ENCODE results near the gene FARSA. TPM values are rescaled to one million over a fixed set of nuclear protein-coding genes. Genes with fewer than 3 reads are reported as not detected.
A peak's percentile ranks its signal among the peaks of the same experiment; 100 is the strongest.

FARSA gene
- total and polyA plus RNA-seq, 2 of the 8 experiments (the other 6 are each of a cell fraction or from before 2014, with no cell fraction given), result 61.0 to 103 TPM

GRCh38 chr19:12884627-12884925 is 48.9 kb downstream of the FARSA start:
- Histone ChIP-seq H4K20me1 (replicated peaks in 1 of 2; ENCODE audit: control insufficient read depth in 1 of 2, insufficient read depth in 2 of 2, low read length in 2 of 2) (no peaks in the 10 kb centered on the region), H3K27ac (ENCODE audit: low read depth, low read length) (peak overlapping the region; percentile 68; the same call in 1 of the 2 replicates), H3K9me3 (ENCODE audit: insufficient read depth in 2 of 2, low read depth in 1 of 2, low read length in 1 of 2) (no peaks in the 10 kb centered on the region; a peak in 2 of 4 replicates), H3K4me3 (ENCODE audit: extremely low read depth in 1 of 4, insufficient read depth in 2 of 4, low read depth in 3 of 4, low read length in 4 of 4) (peak overlapping the region; percentile 3 to 77 (median 48); a peak in 5 of 8 replicates), H3K79me1 (ENCODE audit: low read depth, low read length) (no peaks in the 10 kb centered on the region), H2AK5ac (ENCODE audit: low read depth, low read length) (0 out of 2 replicates have a peak overlapping the region, but pooled peaks have one; percentile 6), H2AFZ (ENCODE audit: low read length) (peak overlapping the region; percentile 2; the same call in 1 of the 2 replicates), H3K23ac (ENCODE audit: insufficient read length) (no peak overlapping the region), H2BK20ac (ENCODE audit: low read length) (peak overlapping the region; percentile 66; the same call in 1 of the 2 replicates), H2BK12ac (ENCODE audit: low read depth, low read length) (peak overlapping the region; percentile 99), H2BK5ac (ENCODE audit: low read depth, low read length) (peak overlapping the region; percentile 85), H4K8ac (ENCODE audit: extremely low read depth, insufficient read depth, low read length) (peak overlapping the region; percentile 90; the same call in 1 of the 2 replicates), H3K79me2 (ENCODE audit: control insufficient read depth in 1 of 2, insufficient read depth in 2 of 2, low read length in 2 of 2) (no peaks in the 10 kb centered on the region), H3K14ac (ENCODE audit: insufficient read length) (no peak overlapping the region), H3K27me3 (replicated peaks in 1 of 4; ENCODE audit: control insufficient read depth in 3 of 4, extremely low read depth in 1 of 4, insufficient read depth in 3 of 4, low read length in 3 of 4) (peaks cover 0 to 9% (median 4%) of the 10 kb centered on the region in 4 experiments; a peak in 4 of 7 replicates), H3K4ac (replicated peaks; ENCODE audit: insufficient read length, low read depth, low read length) (peak overlapping the region; percentile 99), H3K4me2 (ENCODE audit: insufficient read depth in 1 of 2, low read depth in 2 of 2, low read length in 2 of 2) (peak overlapping the region; percentile 75 to 97), H3K36me3 (ENCODE audit: control insufficient read depth in 2 of 4, insufficient read depth in 4 of 4, low read length in 3 of 4) (no peaks in the 10 kb centered on the region), H3K18ac (ENCODE audit: extremely low read depth, low read length) (peak overlapping the region; percentile 60), H4K5ac (ENCODE audit: insufficient read length, low read depth, low read length) (peak overlapping the region; percentile 59), H3K23me2 (ENCODE audit: low read depth, low read length) (peaks cover 11% of the 10 kb centered on the region; the same call in 1 of the 2 replicates), H3K56ac (replicated peaks; ENCODE audit: insufficient read length, low read depth, low read length) (peak overlapping the region; percentile 52), H3K4me1 (replicated peaks in 1 of 4; ENCODE audit: control insufficient read depth in 3 of 4, insufficient read depth in 4 of 4, low read length in 3 of 4) (peaks cover 0 to 7% (median 6%) of the 10 kb centered on the region in 4 experiments; a peak in 5 of 7 replicates), H3K9ac (replicated peaks in 1 of 4; ENCODE audit: extremely low read depth in 1 of 4, low read depth in 3 of 4, low read length in 3 of 4) (0 out of 7 replicates have a peak overlapping the region, but pooled peaks of 2 of the 4 experiments have one; percentile 20 to 23), H4K91ac (replicated peaks; ENCODE audit: insufficient read length, low read length) (peak overlapping the region; percentile 94), H2BK120ac (replicated peaks; ENCODE audit: low read depth, low read length) (peak overlapping the region; percentile 81), H2BK15ac (ENCODE audit: low read length) (peak overlapping the region; percentile 96; the same call in 1 of the 2 replicates)
- FAIRE-seq (no peak), DNase-seq (ENCODE audit: low read depth in 1 of 2, low spot score in 2 of 2) (no peak)
- ChIA-PET CTCF (ENCODE audit: partially characterized antibody) (interaction anchor here (0.6 to 2.3 kb wide), 24 partner anchors 9 to 745 kb away, joined by 3 to 19 read pairs (median 4); partner anchors contain the start of genes RNASEH2A, THSD8 and ZNF20), POLR2A (ENCODE audit: partially characterized antibody) (interaction anchor here (0.6 to 12.3 kb wide), 24 partner anchors 8 to 93 kb away, joined by 3 to 110 read pairs (median 6); partner anchors contain the start of genes CALR, FARSA, GADD45GIP1 and GCDH)
- TF ChIP-seq RBBP5 (IDR thresholded peaks at IDR 0.05; ENCODE audit: borderline replicate concordance, low read depth, low read length) (no peak), TAF7 (optimal IDR thresholded peaks at IDR 0.05; ENCODE audit: borderline replicate concordance, low read depth, low read length) (no peak), ZNF274 (IDR thresholded peaks at IDR 0.05; ENCODE audit: borderline replicate concordance, extremely low read depth, low read length) (no peak), RNF2 (IDR thresholded peaks at IDR 0.05; ENCODE audit: borderline replicate concordance, low read depth, low read length, missing control alignments, poor library complexity, severe bottlenecking) (no peak), CBX5 (IDR thresholded peaks at IDR 0.05; ENCODE audit: low read depth, low read length) (no peak)
- WGBS, 2 experiments (ENCODE audit: extremely low coverage in 1 of 2, insufficient coverage in 1 of 2, insufficient read length in 1 of 2, insufficient replicate concordance in 2 of 2, low coverage in 1 of 2, low lambda C conversion rate in 2 of 2, missing lambda C conversion rate in 1 of 2), result 87% methylated on average over 12 of the region's 12 CpGs; no CpG with 5 or more reads in 1 of the 2 experiments
